Endothelial cell of umbilical vein (primary cell): Measurements from ENCODE around the gene GTF2H4. TPM values are rescaled to one million over a fixed set of nuclear protein-coding genes. Genes with fewer than 3 reads are reported as not detected.
"Not testable (repeated sequence)": the region's sequence is repeated elsewhere in the genome, so short reads cannot be mapped to it uniquely, and the experiment has no call there.

Source experiments
- BruUV-seq: library from RNA; stranded (reverse); fragments of 400-500 nt; replicated peaks from 2 replicates; lab custom pipeline; 2021; lab: Mats Ljungman, UMichigan
- CTCF ChIA-PET: fragments of 300-600, 350-600 bp; sonication (Branson Sonifier 250); formaldehyde crosslinking; loops from one replicate; lab custom pipeline; 2021; ENCODE audit warnings: antibody characterized with exemption, inconsistent platforms; lab: Charles Lee
- POLR2A ChIA-PET: fragments of 300-600, 350-600 bp; sonication (Branson Sonifier 250); formaldehyde crosslinking; loops from one replicate; lab custom pipeline; 2021; ENCODE audit warnings: antibody characterized with exemption, inconsistent platforms; lab: Charles Lee
- DNase-seq: peaks from one replicate; pipeline ENCODE4 v3.0.0-alpha.2; 2011; ENCODE audit warnings: low read depth, low spot score
- FAIRE-seq: peaks from 2 replicates; lab custom pipeline; 2011; peaks lifted over from hg19 to GRCh38; lab: Jason Lieb, UNC
- H2AFZ ChIP-seq: 2 replicates; pipeline ENCODE4 v1.6.0; 2012; ENCODE audit warnings: low read depth, low read length, control low read depth, inconsistent platforms
- H3K27ac ChIP-seq: 2 replicates; pipeline ENCODE4 v1.5.1; 2011; ENCODE audit warnings: low read depth, mild to moderate bottlenecking, control low read depth, low read length, moderate library complexity; ENCODE audit not compliant: insufficient read depth
- H3K27me3 ChIP-seq, 2 experiments: 2 replicates each; pipeline versions ENCODE4 v1.6.0 to v1.6.1; 2011; ENCODE audit warnings: low read length in 2 of 2, mixed read lengths in 1 of 2; ENCODE audit not compliant: control insufficient read depth in 2 of 2, insufficient read depth in 2 of 2
- H3K36me3 ChIP-seq, 2 experiments: 2 replicates in 1 of 2; 3 replicates in 1 of 2; pipeline ENCODE4 v1.5.1; 2011; ENCODE audit warnings: low read length in 2 of 2, mild to moderate bottlenecking in 1 of 2, moderate library complexity in 1 of 2; ENCODE audit not compliant: control insufficient read depth in 2 of 2, insufficient read depth in 2 of 2; ENCODE audit errors: extremely low read depth in 1 of 2
- H3K4me1 ChIP-seq: 3 replicates; pipeline ENCODE4 v1.5.1; 2011; ENCODE audit warnings: mild to moderate bottlenecking, low read length; ENCODE audit not compliant: control insufficient read depth, insufficient read depth; ENCODE audit errors: extremely low read depth
- H3K4me2 ChIP-seq: 2 replicates; pipeline ENCODE4 v1.6.1; 2011; ENCODE audit warnings: low read length, control low read depth, mixed read lengths; ENCODE audit not compliant: insufficient read depth
- H3K4me3 ChIP-seq, 3 experiments: fragments of 200-600 bp in 1 of 3; sonication (generic), shearing (Covaris generic) in 1 of 3; replicated peaks in 1 of 3; 2 replicates each; pipeline ENCODE4 v1.5.1; 2011 to 2016; ENCODE audit warnings: control low read depth in 3 of 3, low read length in 3 of 3, mild to moderate bottlenecking in 2 of 3, inconsistent platforms in 1 of 3, low read depth in 1 of 3, moderate library complexity in 1 of 3; ENCODE audit not compliant: insufficient read depth in 1 of 3
- H3K79me2 ChIP-seq: 2 replicates; pipeline ENCODE4 v1.6.0; 2012; ENCODE audit warnings: low read length, inconsistent platforms; ENCODE audit not compliant: control insufficient read depth, insufficient read depth
- H3K9ac ChIP-seq: replicated peaks from 2 replicates; pipeline ENCODE3; 2011; ENCODE audit warnings: low read length, control low read depth; ENCODE audit not compliant: insufficient read depth; ENCODE audit errors: extremely low read depth
- H3K9me1 ChIP-seq: replicated peaks from 3 replicates; pipeline ENCODE4 v1.6.0; 2011; ENCODE audit warnings: mild to moderate bottlenecking, low read length; ENCODE audit not compliant: control insufficient read depth, insufficient read depth; ENCODE audit errors: extremely low read depth
- H3K9me3 ChIP-seq: replicated peaks from 2 replicates; pipeline ENCODE4 v1.5.1; 2012; ENCODE audit warnings: low read length, inconsistent platforms; ENCODE audit not compliant: control insufficient read depth, insufficient read depth
- H4K20me1 ChIP-seq: replicated peaks from 2 replicates; pipeline ENCODE3; 2011; ENCODE audit warnings: mild to moderate bottlenecking, low read length; ENCODE audit not compliant: control insufficient read depth, insufficient read depth; ENCODE audit errors: extremely low read depth
- EZH2 ChIP-seq: IDR thresholded peaks from 2 replicates; pipeline ENCODE4 v1.6.1; 2012; ENCODE audit warnings: borderline replicate concordance, low read depth, mild to moderate bottlenecking, moderate library complexity, low read length, inconsistent platforms; ENCODE audit not compliant: severe bottlenecking
- FOS ChIP-seq: IDR thresholded peaks from 2 replicates; pipeline ENCODE4 v1.6.1; 2011; ENCODE audit warnings: mild to moderate bottlenecking, low read length, moderate library complexity, borderline replicate concordance; ENCODE audit not compliant: insufficient read depth
- GATA2 ChIP-seq: IDR thresholded peaks from 2 replicates; pipeline ENCODE4 v1.7.0; 2011; ENCODE audit warnings: low read depth, mild to moderate bottlenecking, moderate library complexity, mixed read lengths, low read length; ENCODE audit not compliant: insufficient read length, insufficient read depth
- POLR2A ChIP-seq: IDR thresholded peaks from 2 replicates; pipeline ENCODE4 v1.6.1; 2012; ENCODE audit warnings: low read depth, mild to moderate bottlenecking, control low read depth, low read length
- POLR2AphosphoS5 ChIP-seq: IDR thresholded peaks from 2 replicates; pipeline ENCODE4 v1.6.1; 2012; ENCODE audit warnings: low read depth, mild to moderate bottlenecking, control low read depth, low read length, moderate library complexity; ENCODE audit not compliant: insufficient read depth
- dilution Hi-C: fragments of 300-500 bp; cut with MboI; formaldehyde crosslinking; loops from one replicate; pipeline ENCODE4 v1.15.0; 2019; ENCODE audit warnings: low sequenced_read_pairs; ENCODE audit not compliant: extremely low pct_ligation_motif_present
- intact Hi-C: fragments of 100-400 bp; cut with micrococcal nuclease; formaldehyde crosslinking; loops from one replicate; pipeline ENCODE4 v1.10.0; 2022
- polyA plus RNA-seq, 4 experiments: library from polyadenylated mRNA; depleted of rRNA in 3 of 4; stranded (reverse) in 3 of 4; unstranded in 1 of 4; fragments of >200 nt; gene quantifications; 2 replicates each; pipeline versions ENCODE4 v1.2.1 to v1.2.3, GENCODE V29; 2011 to 2012; ENCODE audit warnings: missing spikeins in 1 of 4
- total RNA-seq: library from RNA; stranded (reverse); gene quantifications from 2 replicates; pipeline ENCODE4 v1.2.3, GENCODE V29; 2021
- TF ChIP-seq, protein P1 (sequence below): IDR thresholded peaks from 2 replicates; pipeline ENCODE4 v1.6.1; 2011; ENCODE audit not compliant: insufficient read depth, insufficient read length

The GTF2H4 gene
- total and polyA plus RNA-seq, 2 donors (not counting 3 experiments of a cell fraction or from before 2014, with no cell fraction given): 40.5 to 52.6 TPM

DNA sequence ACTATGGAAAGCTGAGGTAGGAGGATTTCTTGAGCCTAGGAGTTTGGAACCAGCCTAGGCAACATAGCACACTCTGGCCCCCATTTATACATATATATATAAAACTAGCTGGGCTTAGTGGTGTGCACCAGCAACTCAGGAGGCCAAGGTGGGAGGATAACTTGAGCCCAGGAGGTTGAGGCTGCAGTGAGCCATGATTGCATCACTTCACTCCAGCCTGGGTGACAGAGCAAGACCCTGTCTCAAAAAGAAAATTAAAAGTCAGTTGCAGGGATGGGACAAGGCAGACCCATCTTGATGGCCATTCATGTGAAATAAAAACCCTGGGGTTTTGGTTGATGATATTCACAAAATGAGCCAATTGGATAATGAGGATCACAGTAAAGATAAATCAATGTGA, 6.6 kb upstream of the GTF2H4 start:
- no peaks in the 10 kb centered on the region for H3K9me1 ChIP-seq
- no peak overlapping the region for H3K4me2 ChIP-seq
- TF ChIP-seq POLR2AphosphoS5 (no peak), FOS (no peak), GATA2 (no peak), EZH2 (no peak), POLR2A (no peak)
- TF ChIP-seq, protein P1, sequence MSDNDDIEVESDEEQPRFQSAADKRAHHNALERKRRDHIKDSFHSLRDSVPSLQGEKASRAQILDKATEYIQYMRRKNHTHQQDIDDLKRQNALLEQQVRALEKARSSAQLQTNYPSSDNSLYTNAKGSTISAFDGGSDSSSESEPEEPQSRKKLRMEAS: no peak
- H3K4me3 ChIP-seq: no peak overlapping the region
- intact Hi-C loops (no loop called here), dilution Hi-C loops (no loop called here)
- no peaks in the 10 kb centered on the region for H3K27me3 ChIP-seq
- POLR2A ChIA-PET: no interaction called here
- H3K9me3 ChIP-seq: no peaks in the 10 kb centered on the region
- H3K27ac ChIP-seq: no peak overlapping the region
- no peak overlapping the region for H3K9ac ChIP-seq
- FAIRE-seq (no peak), DNase-seq (no peak)
- CTCF ChIA-PET: no interaction called here
- H3K36me3 ChIP-seq: peaks cover 0 to 3% of the 10 kb centered on the region in 2 experiments
- H3K79me2 ChIP-seq: no peaks in the 10 kb centered on the region
- no peak overlapping the region for H2AFZ ChIP-seq
- no peaks in the 10 kb centered on the region for H3K4me1 ChIP-seq
- no peaks in the 10 kb centered on the region for H4K20me1 ChIP-seq
- no TSS peak for BruUV-seq

GRCh38 chr6:30902196-30902595, 5.8 kb upstream of the GTF2H4 start:
- FAIRE-seq, H2AFZ ChIP-seq: not testable (repeated sequence)
- CTCF ChIA-PET: interaction anchor here (1.0 kb wide), 1 partner anchor 80 kb away, joined by 5 read pairs; no protein-coding TSS in a partner anchor

More at GRCh38 chr6:30902196-30902595, 5.8 kb upstream of the GTF2H4 start:
- intact Hi-C loops, H3K27ac ChIP-seq, H3K4me1 ChIP-seq, H3K4me3 ChIP-seq, H3K9me3 ChIP-seq, H3K4me2 ChIP-seq, H3K27me3 ChIP-seq, POLR2A ChIA-PET, BruUV-seq, H3K79me2 ChIP-seq, H3K36me3 ChIP-seq, H3K9ac ChIP-seq, DNase-seq, H3K9me1 ChIP-seq, H4K20me1 ChIP-seq, dilution Hi-C loops: not testable (repeated sequence)
